T47D (cell line): ENCODE data around the gene AP2A1.

Experiments used
- DNase-seq, 2 experiments: peaks; one replicate each; pipeline versions ENCODE4 v3.0.0 to v3.0.0-alpha.2; 2011 to 2012; ENCODE audit warnings: low read depth in 1 of 2, low spot score in 1 of 2
- JUND ChIP-seq: IDR thresholded peaks from 2 replicates; pipeline ENCODE4 v1.6.1; 2012; ENCODE audit warnings: low read depth
- in situ Hi-C: cut with HindIII; loops from 2 replicates; pipeline ENCODE4 v1.10.0; 2016; ENCODE audit warnings: low sequenced_read_pairs, low pct_unique_long_range_greater_than_20kb

Gene AP2A1

DNA sequence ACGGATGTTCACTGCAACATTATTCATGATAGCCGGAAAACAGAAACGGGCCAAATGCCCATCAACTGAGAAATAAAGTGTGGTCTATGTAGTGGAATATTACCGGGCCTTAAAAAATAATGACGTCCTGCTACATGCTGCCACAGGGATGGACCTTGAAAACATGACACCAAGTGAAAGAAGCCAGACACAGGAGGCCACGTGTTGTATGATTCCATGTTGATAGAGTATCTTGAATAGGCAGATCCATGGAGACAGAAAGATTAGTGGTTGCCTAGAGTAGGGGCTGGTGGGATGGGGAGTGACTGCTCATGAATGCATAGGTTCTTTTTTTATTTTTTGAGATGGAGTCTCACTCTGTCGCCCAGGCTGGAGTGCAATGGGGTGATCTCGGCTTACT, 3.7 kb downstream of the AP2A1 start:
- no peak for DNase-seq
- no peak for TF ChIP-seq JUND
- in situ Hi-C loops: no loop called here

DNA sequence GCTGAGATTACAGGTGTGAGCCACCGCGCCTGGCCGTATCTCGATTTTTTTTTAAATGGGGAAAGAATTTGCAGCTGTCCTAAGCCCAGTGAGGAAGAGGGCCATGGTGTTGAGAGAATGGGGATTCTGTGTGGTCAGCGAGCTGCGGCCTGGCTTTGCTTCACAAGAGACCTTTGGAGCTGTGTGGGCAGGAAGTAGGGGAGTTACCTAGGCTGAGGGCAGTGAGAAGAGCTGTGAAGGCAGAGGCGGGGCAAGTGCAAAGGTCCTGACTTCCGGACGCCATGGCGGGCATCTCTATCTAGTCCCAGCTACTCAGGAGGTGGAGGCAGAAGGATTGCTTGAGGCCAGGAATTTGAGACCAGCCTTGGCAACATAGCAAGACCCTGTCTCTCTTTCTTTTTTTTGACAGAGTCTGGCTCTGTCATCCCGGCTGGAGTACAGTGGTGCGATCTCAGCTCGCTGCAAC, 4.9 kb downstream of the AP2A1 start:
- no peak for DNase-seq
- in situ Hi-C loops: no loop called here
- TF ChIP-seq JUND: no peak

- in situ Hi-C loops: no loop called here
- no peak for DNase-seq
- TF ChIP-seq JUND: no peak
These were observed 6.1 kb downstream of the AP2A1 start for GRCh38 chr19:49772850-49773432.

DNA sequence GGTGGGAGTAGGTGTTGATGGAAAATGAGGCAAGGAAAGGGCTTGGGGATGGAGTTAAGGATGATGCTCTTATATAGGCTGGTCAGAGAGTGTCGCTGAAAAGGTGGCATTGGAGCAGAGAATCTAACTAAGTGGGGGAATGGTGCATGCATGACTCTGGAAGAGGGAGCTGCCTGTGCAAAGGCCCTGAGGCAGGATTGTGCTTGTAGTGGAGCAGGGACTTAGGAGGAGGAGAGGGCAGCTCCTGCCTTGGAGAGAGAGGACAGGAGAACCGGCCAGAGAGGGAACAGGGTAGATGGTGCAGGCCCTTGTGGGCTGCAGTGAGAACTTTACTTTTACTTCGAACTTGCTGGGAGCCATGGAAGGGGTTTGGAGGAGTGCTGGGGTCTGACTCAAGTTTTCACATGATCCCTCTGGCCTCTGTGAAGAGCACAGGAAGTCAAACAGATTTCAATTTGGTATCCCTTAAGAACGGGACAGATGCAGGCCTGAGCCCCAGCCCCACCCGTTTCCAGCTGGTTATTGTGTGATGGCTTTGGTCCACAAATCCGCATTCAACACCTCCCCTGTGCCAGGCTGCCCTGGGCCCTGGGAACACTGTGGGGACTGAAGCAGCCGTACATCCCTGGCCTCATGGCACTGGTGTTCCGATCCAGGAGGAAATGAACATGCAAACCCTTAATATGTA, 7.0 kb downstream of the AP2A1 start:
- in situ Hi-C loops: no loop called here
- no peak for TF ChIP-seq JUND
- no peak for DNase-seq

GRCh38 chr19:49774969-49775368, 8.2 kb downstream of the AP2A1 start:
- no peak for TF ChIP-seq JUND
- DNase-seq: no peak
- in situ Hi-C loops: no loop called here

GRCh38 chr19:49775742-49776370, 9.1 kb downstream of the AP2A1 start:
- DNase-seq: no peak
- in situ Hi-C loops: no loop called here
- TF ChIP-seq JUND: no peak

GRCh38 chr19:49776371-49776764, 9.6 kb downstream of the AP2A1 start:
- no peak for TF ChIP-seq JUND
- DNase-seq: no peak
- in situ Hi-C loops: no loop called here

DNA sequence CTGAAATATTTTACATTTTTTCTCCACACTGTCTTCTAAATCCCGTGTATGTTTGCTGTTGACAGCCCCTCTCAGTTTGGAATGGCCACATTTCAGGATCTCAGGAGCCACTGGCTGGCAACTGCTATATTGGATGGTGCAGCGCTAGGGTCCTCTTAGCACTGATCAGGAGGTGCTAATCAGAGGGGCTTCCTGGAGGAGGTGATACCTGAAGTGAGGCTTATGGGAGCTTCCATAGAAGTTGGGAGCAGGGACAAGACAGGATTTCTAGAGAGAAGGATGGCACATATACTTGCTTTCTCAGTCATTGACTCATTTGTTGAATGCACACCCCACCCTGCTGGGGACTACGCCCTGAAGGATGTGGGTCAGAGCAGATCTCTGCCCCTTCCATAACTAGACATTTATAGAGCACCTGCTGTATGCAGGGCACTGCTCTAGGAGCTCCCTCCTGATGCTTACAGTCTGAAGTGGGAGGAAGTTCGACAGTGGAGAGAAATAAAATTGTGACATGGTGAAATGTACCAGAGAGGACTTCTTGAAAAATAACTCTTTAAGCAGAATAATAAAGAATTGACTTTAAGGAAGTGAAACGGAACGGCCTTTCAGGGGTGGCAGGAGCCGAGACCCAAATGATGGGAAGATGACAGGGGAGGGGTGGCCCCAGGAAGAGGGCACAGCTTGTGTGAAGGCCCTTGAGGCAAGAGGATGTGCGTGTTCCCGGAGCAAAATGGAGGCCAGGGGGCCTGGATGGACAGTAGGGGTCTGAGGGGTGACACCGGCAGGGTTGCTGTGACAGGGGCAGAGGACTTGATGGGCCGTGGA, 13.1 kb downstream of the AP2A1 start:
- no peak for TF ChIP-seq JUND
- DNase-seq: no peak
- in situ Hi-C loops: no loop called here

- no peak for DNase-seq
- in situ Hi-C loops: no loop called here
- no peak for TF ChIP-seq JUND
These were observed 14.1 kb downstream of the AP2A1 start for GRCh38 chr19:49780861-49781260.

DNA sequence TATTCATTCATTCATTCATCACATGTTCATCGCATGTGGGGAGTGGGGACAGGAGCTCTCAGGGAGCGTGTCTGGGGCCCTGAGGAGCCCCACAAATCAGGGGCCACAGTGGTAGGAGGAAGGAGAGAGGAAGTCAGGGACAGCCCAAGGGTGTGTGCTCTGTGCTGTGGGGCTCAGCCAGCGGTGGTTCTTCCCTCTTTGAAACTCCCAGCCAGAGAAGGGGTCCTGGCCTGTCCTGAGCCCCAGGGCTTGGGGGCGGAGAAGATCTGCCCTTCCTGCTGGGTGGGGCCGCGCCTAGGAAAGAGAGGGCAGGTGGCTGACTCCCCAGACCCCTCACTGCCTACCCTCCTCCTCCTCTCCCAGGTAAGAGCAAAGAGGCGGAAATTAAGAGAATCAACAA, 14.6 kb downstream of the AP2A1 start:
- DNase-seq: no peak
- in situ Hi-C loops: no loop called here
- no peak for TF ChIP-seq JUND

DNA sequence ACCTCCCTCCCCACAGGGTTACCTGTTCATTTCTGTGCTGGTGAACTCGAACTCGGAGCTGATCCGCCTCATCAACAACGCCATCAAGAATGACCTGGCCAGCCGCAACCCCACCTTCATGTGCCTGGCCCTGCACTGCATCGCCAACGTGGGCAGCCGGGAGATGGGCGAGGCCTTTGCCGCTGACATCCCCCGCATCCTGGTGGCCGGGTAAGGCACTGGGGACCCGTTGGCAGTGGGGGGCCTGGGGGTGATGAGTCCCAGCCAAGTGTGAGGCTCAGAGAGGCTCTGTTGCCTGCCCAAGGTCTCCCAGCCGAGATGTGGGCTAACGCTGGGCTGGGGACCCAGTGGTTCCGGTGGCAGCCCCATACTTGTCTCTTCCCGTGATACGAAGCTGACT, 15.7 kb downstream of the AP2A1 start:
- no peak for TF ChIP-seq JUND
- DNase-seq: no peak
- in situ Hi-C loops: no loop called here

DNA sequence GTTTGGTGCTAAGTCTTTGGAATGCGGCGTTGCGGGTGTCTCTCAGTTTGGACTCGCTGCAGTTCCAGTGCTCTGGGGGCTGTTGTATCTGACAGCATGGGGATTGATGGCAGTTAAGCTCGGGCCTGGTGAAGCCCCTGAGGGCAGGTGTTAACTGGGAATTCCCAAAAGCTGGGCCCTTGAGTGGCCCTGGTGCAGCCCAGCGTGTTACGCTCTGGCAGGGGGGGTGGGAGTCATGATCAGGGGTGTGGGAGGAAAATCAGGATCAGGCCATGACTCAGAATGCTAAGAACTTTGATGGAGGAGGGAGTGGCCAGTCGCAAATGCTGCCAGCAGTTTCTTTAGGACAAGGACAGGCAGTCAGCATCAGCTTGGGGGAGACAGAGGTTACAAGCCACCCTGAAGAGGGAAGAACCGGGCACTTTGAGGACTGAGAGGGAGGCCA, 19.6 kb downstream of the AP2A1 start:
- no peak for DNase-seq
- in situ Hi-C loops: no loop called here
- no peak for TF ChIP-seq JUND
